Heart right ventricle (tissue), 16 donors: ENCODE results near the gene MLH3. TPM values are rescaled to one million over a fixed set of nuclear protein-coding genes. Genes with fewer than 3 reads are reported as not detected.

Experiments used
- ATAC-seq, 8 donors: fragments of 200-7000 bp; cut with Tn5 transposase; one replicate each; pipeline ENCODE4 v1.9.1; 2020; ENCODE audit warnings: mild to moderate bottlenecking in 8 of 8, moderate library complexity in 8 of 8, moderate number of reproducible peaks in 1 of 8
- DNase-seq, 2 donors: peaks; one replicate each; pipeline ENCODE4 v3.0.0-alpha.2; 2020
- H3K27ac ChIP-seq, 10 donors: fragments of 200-600 bp; sonication (generic) in 2 of 10; one replicate each; pipeline versions ENCODE4 v1.5.0 to v1.8.0; 2020 to 2022; ENCODE audit warnings: mild to moderate bottlenecking in 3 of 10
- H3K27me3 ChIP-seq, 7 donors: fragments of 200-600 bp; one replicate each; pipeline ENCODE4 v1.8.0; 2021 to 2022; ENCODE audit warnings: mild to moderate bottlenecking in 2 of 7
- H3K36me3 ChIP-seq, 9 donors: fragments of 200-600 bp; sonication (generic) in 1 of 9; one replicate each; pipeline versions ENCODE4 v1.5.0 to v1.8.0; 2020 to 2022; ENCODE audit warnings: mild to moderate bottlenecking in 2 of 9
- H3K4me1 ChIP-seq, 9 donors: fragments of 200-600 bp; sonication (generic) in 1 of 9; one replicate each; pipeline versions ENCODE4 v1.5.0 to v1.8.0; 2020 to 2022; ENCODE audit warnings: mild to moderate bottlenecking in 4 of 9
- H3K4me3 ChIP-seq, 10 donors: fragments of 200-600 bp; sonication (generic) in 2 of 10; one replicate each; pipeline versions ENCODE4 v1.5.0 to v1.8.0; 2020 to 2022; ENCODE audit warnings: mild to moderate bottlenecking in 7 of 10, moderate library complexity in 2 of 10
- H3K9me3 ChIP-seq, 11 donors: fragments of 200-600 bp in 10 of 11; sonication (generic) in 2 of 11; one replicate each; pipeline versions ENCODE4 v1.5.0 to v1.8.0; 2013 to 2022; ENCODE audit warnings: mild to moderate bottlenecking in 2 of 11, control low read depth in 1 of 11, moderate library complexity in 1 of 11
- WGBS, 2 donors: extraction: QIAGEN DNeasy Blood & Tissue Kit; methylation state at CpG; one replicate each; pipeline ENCODE4 v1.1.7; 2013; ENCODE audit warnings: inconsistent platforms in 1 of 2; 5-methylcytosine and 5-hydroxymethylcytosine counted together
- intact Hi-C, 10 donors: fragments of 100-400 bp; cut with DNase I; formaldehyde crosslinking; loops; one replicate each; pipeline versions ENCODE4 v1.11.1 to v1.14.2; 2022
- polyA plus RNA-seq, 2 donors: library from polyadenylated mRNA; stranded (reverse); fragments of 200-250 nt; gene quantifications; one replicate each; pipeline ENCODE4 v1.2.3, GENCODE V29; 2013
- total RNA-seq, 10 donors: library from RNA; stranded (reverse); fragmentation: NEBNext Ultra II Directional in 3 of 10; extraction: Animal tissue kit (Norgen Biotek cat#: 25700) in 3 of 10; gene quantifications; one replicate each; pipeline versions ENCODE4 v1.2.1 to v1.2.4, GENCODE V29; 2021 to 2023
- TF ChIP-seq, protein P1 (sequence below), 9 donors: fragments of 200-600 bp; sonication (generic) in 2 of 9; IDR thresholded peaks; one replicate each; pipeline versions ENCODE4 v1.5.0 to v1.8.0; 2021 to 2022; ENCODE audit warnings: antibody characterized with exemption in 9 of 9, mild to moderate bottlenecking in 5 of 9, moderate library complexity in 1 of 9
- donor health status: Arrhythmogenic right ventricular cardiomyopathy.
- donor health status: ischemic (EF 13 %, LVEDD 7.1; RV severe dilation, severe dysfunction).
- donor health status: healthy with polysubstance abuse.
- donor health status: DM: no; HTN: yes; CAD: no.
- donor health status: DM: no; HTN: no; CAD: no.
- donor health status: ischemic (EF 25% LVEDD 6.9; RV normal size, moderate dysfunction).
- donor health status: ischemic (EF 25% LVEDD 5.7; RV mildly dilated, moderate dysfunction).
- donor health status: healthy.
- donor health status: DM: yes; HTN: yes; CAD: no.
- donor health status: Ischemic cardiomyopathy.
- donor health status: ischemic (EF 35%, LVEDD 5.7; RV mildly dilated, moderate dysfunction).
- donor health status: nonischemic (EF 11% LVEDD 7.7; RV severe dilation, severe dysfunction).
- donor health status: DM: yes; HTN: yes; CAD: no.
- donor health status: PGD.
- donor health status: ischemic (EF 29% LVEDD 5.4; RV normal size, mild dysfunction).
- donor health status: nonischemic (EF 23%, LVEDD 6.1; RV moderate dilation, normal function).

The MLH3 gene
- total and polyA plus RNA-seq, 12 donors = 8.4 to 21.6 (median 18.4) TPM

- Histone ChIP-seq H3K9me3 (peaks cover 0 to 6% (median 0%) of the 10 kb centered on the region in 11 donors), H3K36me3 (peaks cover 0 to 23% (median 0%) of the 10 kb centered on the region in 9 donors), H3K27me3 (no peaks in the 10 kb centered on the region), H3K4me1 (peaks cover 2 to 35% (median 19%) of the 10 kb centered on the region in 9 donors), H3K4me3 (peak overlapping the region in 9 of 10 donors; percentile 60 to 94 (median 74)), H3K27ac (peak overlapping the region in 1 of 10 donors; percentile 86)
- ATAC-seq (no peak), DNase-seq (no peak)
- WGBS, 2 donors = 37 to 43% methylated on average over 5 of the region's 5 CpGs
- intact Hi-C loops = loop anchor here in 1 of 10 donors (10.0 kb wide), 1 partner anchor 58 kb away; the partner anchor contains the start of gene EIF2B2
- TF ChIP-seq, protein P1, sequence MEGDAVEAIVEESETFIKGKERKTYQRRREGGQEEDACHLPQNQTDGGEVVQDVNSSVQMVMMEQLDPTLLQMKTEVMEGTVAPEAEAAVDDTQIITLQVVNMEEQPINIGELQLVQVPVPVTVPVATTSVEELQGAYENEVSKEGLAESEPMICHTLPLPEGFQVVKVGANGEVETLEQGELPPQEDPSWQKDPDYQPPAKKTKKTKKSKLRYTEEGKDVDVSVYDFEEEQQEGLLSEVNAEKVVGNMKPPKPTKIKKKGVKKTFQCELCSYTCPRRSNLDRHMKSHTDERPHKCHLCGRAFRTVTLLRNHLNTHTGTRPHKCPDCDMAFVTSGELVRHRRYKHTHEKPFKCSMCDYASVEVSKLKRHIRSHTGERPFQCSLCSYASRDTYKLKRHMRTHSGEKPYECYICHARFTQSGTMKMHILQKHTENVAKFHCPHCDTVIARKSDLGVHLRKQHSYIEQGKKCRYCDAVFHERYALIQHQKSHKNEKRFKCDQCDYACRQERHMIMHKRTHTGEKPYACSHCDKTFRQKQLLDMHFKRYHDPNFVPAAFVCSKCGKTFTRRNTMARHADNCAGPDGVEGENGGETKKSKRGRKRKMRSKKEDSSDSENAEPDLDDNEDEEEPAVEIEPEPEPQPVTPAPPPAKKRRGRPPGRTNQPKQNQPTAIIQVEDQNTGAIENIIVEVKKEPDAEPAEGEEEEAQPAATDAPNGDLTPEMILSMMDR (IDR thresholded peaks at IDR 0.05) = no peak
Measured at GRCh38 chr14:75063013-75063412, 11.7 kb upstream of the MLH3 start.

DNA sequence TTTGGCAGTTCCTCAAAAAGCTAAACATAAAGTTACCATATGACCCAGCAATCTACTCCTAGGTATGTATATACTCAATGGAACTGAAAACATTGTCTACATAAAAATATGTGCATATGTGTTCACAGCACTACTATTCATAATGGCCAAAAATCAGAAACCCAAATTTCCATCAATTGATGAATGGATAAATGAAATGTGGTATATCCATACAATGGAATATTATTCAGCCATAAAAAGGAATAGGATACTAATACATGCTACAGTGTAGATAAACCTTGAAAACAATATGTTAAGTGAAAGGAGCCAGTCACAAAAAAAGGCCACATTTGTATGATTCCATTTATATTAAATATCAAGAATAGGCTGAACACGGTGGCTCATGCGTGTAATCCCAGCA, 9.2 kb upstream of the MLH3 start:
- H3K4me1 ChIP-seq = peaks cover 2 to 22% (median 15%) of the 10 kb centered on the region in 9 donors
- no peak overlapping the region for H3K27ac ChIP-seq
- no peak overlapping the region for H3K4me3 ChIP-seq
- TF ChIP-seq, protein P1 (IDR thresholded peaks at IDR 0.05) = no peak
- ATAC-seq (no peak), DNase-seq (no peak)
- intact Hi-C loops = loop anchor here in 1 of 10 donors (10.0 kb wide), 1 partner anchor 56 kb away; the partner anchor contains the start of gene EIF2B2
- peaks cover 0 to 23% (median 0%) of the 10 kb centered on the region in 9 donors for H3K36me3 ChIP-seq
- H3K27me3 ChIP-seq = no peaks in the 10 kb centered on the region
- 47 to 74% methylated on average over 2 of the region's 2 CpGs for WGBS, 2 donors
- H3K9me3 ChIP-seq = peaks cover 0 to 6% (median 0%) of the 10 kb centered on the region in 11 donors

GRCh38 chr14:75059642-75060041, 8.4 kb upstream of the MLH3 start:
- no peak for DNase-seq
- intact Hi-C loops = loop anchor here in 3 of 10 donors (5.0 to 10.0 kb wide), 2 partner anchors 52 to 55 kb away; partner anchors contain the start of gene EIF2B2 (in 2 of the 3)
- no peaks in the 10 kb centered on the region for H3K27me3 ChIP-seq
- H3K9me3 ChIP-seq = peaks cover 0 to 6% (median 0%) of the 10 kb centered on the region in 11 donors
- peaks cover 2 to 19% (median 13%) of the 10 kb centered on the region in 9 donors for H3K4me1 ChIP-seq
- no peak overlapping the region for H3K27ac ChIP-seq
- H3K36me3 ChIP-seq = peaks cover 0 to 23% (median 0%) of the 10 kb centered on the region in 9 donors
- H3K4me3 ChIP-seq = no peak overlapping the region
- no peak for ATAC-seq
- TF ChIP-seq, protein P1 (IDR thresholded peaks at IDR 0.05) = no peak
- WGBS, 2 donors = 84 to 90% methylated on average over 2 of the region's 2 CpGs

- Histone ChIP-seq H3K27me3 (no peaks in the 10 kb centered on the region), H3K4me3 (no peak overlapping the region), H3K4me1 (peaks cover 0 to 21% (median 14%) of the 10 kb centered on the region in 9 donors), H3K27ac (no peak overlapping the region), H3K9me3 (no peaks in the 10 kb centered on the region), H3K36me3 (peaks cover 0 to 3% (median 0%) of the 10 kb centered on the region in 9 donors)
- intact Hi-C loops = loop anchor here in 1 of 10 donors (10.0 kb wide), 1 partner anchor 50 kb away; the partner anchor contains the start of gene EIF2B2
- 61 to 74% methylated on average over 1 of the region's 1 CpG for WGBS, 2 donors
- DNase-seq = no peak
- no peak for ATAC-seq
- TF ChIP-seq, protein P1 (IDR thresholded peaks at IDR 0.05) = no peak
Measured at GRCh38 chr14:75054421-75054820, 3.2 kb upstream of the MLH3 start.
